ENCODE data around the gene RNF213. TPM values are rescaled to one million over a fixed set of nuclear protein-coding genes. Genes with fewer than 3 reads are reported as not detected.

Gene RNF213
- total RNA-seq, 1 experiment from 2014 or later, result 44.5 TPM

DNA sequence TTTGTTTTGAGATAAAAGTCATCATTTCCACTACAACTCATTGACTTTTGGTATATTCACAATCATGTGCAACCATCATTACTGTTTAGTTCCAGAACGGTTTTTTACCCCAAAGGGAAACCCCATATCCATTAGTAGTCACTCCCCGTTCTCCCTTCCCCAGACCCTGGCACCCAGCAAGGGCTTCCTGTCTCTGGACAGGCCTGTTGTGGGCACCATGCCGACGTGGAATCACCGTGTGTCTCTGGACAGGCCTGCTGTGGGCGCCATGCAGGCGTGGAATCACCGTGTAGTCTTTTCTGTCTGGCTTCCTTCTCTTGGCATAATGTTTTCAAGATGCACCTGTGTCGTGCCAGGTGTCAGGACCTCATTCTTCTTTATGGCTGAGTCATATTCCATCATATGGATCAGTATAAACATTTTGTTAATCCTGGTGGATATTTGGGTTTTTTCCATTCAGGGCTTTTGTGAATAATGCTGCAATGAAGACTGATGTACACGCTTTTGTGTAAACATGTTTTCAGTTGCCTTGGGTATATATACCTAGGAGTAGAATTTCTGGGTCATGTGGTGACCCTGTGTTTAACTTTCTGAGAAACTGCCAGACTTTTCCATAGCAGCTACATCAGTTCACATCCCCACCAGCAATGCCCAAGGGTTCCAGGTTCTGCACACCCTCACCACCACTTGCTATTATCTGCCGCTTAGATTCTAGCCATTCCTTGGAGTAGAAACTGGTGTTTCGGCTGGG, 173.4 kb downstream of the RNF213 start:
- DNase-seq (ENCODE audit: low read depth, low spot score), result no peak
- CTCF ChIA-PET, result no interaction called here
- no peaks in the 10 kb centered on the region for H4K20me1 ChIP-seq (ENCODE audit: insufficient read depth)
- H3K9me3 ChIP-seq (ENCODE audit: control insufficient read depth in 1 of 2, insufficient read depth in 1 of 2, low read depth in 1 of 2, low read length in 2 of 2), result no peaks in the 10 kb centered on the region
- H3K27ac ChIP-seq (ENCODE audit: low read depth, low read length), result no peak overlapping the region
- BruUV-seq (replicated peaks), result no TSS peak
- no peaks in the 10 kb centered on the region for H3K9me2 ChIP-seq (ENCODE audit: insufficient read depth)
- H2AFZ ChIP-seq (ENCODE audit: low read depth, low read length, poor library complexity, severe bottlenecking), result no peak overlapping the region
- POLR2A ChIA-PET, result no interaction called here
- TF ChIP-seq CEBPB (IDR thresholded peaks at IDR 0.05; ENCODE audit: low read depth) (no peak), RAD21 (IDR thresholded peaks at IDR 0.05; ENCODE audit: low read depth) (no peak), EGR1 (IDR thresholded peaks at IDR 0.05; ENCODE audit: low read depth) (no peak), SP1 (IDR thresholded peaks at IDR 0.05; ENCODE audit: low read depth) (no peak), SRF (IDR thresholded peaks at IDR 0.05; ENCODE audit: low read depth) (no peak), JUND (IDR thresholded peaks at IDR 0.05) (no peak), CBX3 (IDR thresholded peaks at IDR 0.05; ENCODE audit: low read depth) (no peak), YY1 (IDR thresholded peaks at IDR 0.05; ENCODE audit: extremely low read depth, insufficient replicate concordance, low read depth, low read length) (no peak), POLR2AphosphoS5 (IDR thresholded peaks at IDR 0.05; ENCODE audit: low read depth, low read length) (no peak), EZH2phosphoT487 (IDR thresholded peaks at IDR 0.05; ENCODE audit: borderline replicate concordance) (no peak), FOSL1 (IDR thresholded peaks at IDR 0.05; ENCODE audit: low read depth) (no peak), SIN3A (IDR thresholded peaks at IDR 0.05; ENCODE audit: low read depth) (no peak), ELF1 (IDR thresholded peaks at IDR 0.05; ENCODE audit: borderline replicate concordance, low read depth) (no peak), ZNF274 (IDR thresholded peaks at IDR 0.05; ENCODE audit: low read depth, low read length) (no peak), TCF7L2 (IDR thresholded peaks at IDR 0.05; ENCODE audit: borderline replicate concordance, extremely low read depth, insufficient read depth, insufficient read length) (no peak), ZFX (IDR thresholded peaks at IDR 0.05) (no peak)
- TF ChIP-seq, protein P1, sequence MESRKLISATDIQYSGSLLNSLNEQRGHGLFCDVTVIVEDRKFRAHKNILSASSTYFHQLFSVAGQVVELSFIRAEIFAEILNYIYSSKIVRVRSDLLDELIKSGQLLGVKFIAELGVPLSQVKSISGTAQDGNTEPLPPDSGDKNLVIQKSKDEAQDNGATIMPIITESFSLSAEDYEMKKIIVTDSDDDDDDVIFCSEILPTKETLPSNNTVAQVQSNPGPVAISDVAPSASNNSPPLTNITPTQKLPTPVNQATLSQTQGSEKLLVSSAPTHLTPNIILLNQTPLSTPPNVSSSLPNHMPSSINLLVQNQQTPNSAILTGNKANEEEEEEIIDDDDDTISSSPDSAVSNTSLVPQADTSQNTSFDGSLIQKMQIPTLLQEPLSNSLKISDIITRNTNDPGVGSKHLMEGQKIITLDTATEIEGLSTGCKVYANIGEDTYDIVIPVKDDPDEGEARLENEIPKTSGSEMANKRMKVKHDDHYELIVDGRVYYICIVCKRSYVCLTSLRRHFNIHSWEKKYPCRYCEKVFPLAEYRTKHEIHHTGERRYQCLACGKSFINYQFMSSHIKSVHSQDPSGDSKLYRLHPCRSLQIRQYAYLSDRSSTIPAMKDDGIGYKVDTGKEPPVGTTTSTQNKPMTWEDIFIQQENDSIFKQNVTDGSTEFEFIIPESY (IDR thresholded peaks at IDR 0.05; ENCODE audit: extremely low read depth, insufficient replicate concordance, low read length), result no peak
- TF ChIP-seq, protein P2, sequence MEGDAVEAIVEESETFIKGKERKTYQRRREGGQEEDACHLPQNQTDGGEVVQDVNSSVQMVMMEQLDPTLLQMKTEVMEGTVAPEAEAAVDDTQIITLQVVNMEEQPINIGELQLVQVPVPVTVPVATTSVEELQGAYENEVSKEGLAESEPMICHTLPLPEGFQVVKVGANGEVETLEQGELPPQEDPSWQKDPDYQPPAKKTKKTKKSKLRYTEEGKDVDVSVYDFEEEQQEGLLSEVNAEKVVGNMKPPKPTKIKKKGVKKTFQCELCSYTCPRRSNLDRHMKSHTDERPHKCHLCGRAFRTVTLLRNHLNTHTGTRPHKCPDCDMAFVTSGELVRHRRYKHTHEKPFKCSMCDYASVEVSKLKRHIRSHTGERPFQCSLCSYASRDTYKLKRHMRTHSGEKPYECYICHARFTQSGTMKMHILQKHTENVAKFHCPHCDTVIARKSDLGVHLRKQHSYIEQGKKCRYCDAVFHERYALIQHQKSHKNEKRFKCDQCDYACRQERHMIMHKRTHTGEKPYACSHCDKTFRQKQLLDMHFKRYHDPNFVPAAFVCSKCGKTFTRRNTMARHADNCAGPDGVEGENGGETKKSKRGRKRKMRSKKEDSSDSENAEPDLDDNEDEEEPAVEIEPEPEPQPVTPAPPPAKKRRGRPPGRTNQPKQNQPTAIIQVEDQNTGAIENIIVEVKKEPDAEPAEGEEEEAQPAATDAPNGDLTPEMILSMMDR (IDR thresholded peaks at IDR 0.05 in 2 of 3, conservative IDR thresholded peaks at IDR 0.05 in 1 of 3; ENCODE audit: borderline replicate concordance in 1 of 3, insufficient read depth in 1 of 3, low read depth in 2 of 3, low read length in 2 of 3), result no peak
- TF ChIP-seq, protein P3, sequence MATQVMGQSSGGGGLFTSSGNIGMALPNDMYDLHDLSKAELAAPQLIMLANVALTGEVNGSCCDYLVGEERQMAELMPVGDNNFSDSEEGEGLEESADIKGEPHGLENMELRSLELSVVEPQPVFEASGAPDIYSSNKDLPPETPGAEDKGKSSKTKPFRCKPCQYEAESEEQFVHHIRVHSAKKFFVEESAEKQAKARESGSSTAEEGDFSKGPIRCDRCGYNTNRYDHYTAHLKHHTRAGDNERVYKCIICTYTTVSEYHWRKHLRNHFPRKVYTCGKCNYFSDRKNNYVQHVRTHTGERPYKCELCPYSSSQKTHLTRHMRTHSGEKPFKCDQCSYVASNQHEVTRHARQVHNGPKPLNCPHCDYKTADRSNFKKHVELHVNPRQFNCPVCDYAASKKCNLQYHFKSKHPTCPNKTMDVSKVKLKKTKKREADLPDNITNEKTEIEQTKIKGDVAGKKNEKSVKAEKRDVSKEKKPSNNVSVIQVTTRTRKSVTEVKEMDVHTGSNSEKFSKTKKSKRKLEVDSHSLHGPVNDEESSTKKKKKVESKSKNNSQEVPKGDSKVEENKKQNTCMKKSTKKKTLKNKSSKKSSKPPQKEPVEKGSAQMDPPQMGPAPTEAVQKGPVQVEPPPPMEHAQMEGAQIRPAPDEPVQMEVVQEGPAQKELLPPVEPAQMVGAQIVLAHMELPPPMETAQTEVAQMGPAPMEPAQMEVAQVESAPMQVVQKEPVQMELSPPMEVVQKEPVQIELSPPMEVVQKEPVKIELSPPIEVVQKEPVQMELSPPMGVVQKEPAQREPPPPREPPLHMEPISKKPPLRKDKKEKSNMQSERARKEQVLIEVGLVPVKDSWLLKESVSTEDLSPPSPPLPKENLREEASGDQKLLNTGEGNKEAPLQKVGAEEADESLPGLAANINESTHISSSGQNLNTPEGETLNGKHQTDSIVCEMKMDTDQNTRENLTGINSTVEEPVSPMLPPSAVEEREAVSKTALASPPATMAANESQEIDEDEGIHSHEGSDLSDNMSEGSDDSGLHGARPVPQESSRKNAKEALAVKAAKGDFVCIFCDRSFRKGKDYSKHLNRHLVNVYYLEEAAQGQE (IDR thresholded peaks at IDR 0.05; ENCODE audit: low read depth), result no peak
- RAD21 ChIA-PET (ENCODE audit: low non-redundant PET in 1 of 2, low total read pairs in 2 of 2, uncharacterized antibody in 2 of 2, unreplicated experiment in 2 of 2), result no interaction called here
- no peaks in the 10 kb centered on the region for H3K36me3 ChIP-seq (ENCODE audit: control insufficient read depth in 1 of 2, insufficient read depth in 2 of 2, low read length in 2 of 2)
- no peak overlapping the region for H3K9ac ChIP-seq (ENCODE audit: low read length)
- no peak for ATAC-seq
- no peaks in the 10 kb centered on the region for H3K4me1 ChIP-seq (ENCODE audit: control insufficient read depth in 1 of 2, insufficient read depth in 2 of 2, low read length in 2 of 2)
- intact Hi-C loops (cut with micrococcal nuclease), result no loop called here
- H3K4me3 ChIP-seq (replicated peaks in 1 of 2; ENCODE audit: low read depth in 1 of 2, low read length in 2 of 2), result no peak overlapping the region
- peaks cover 3% of the 10 kb centered on the region; the same call in 1 of the 2 replicates for H3K27me3 ChIP-seq (ENCODE audit: insufficient read depth, low read length)
- no peaks in the 10 kb centered on the region for H3K79me2 ChIP-seq (ENCODE audit: insufficient read depth, low read length)
- no peak overlapping the region for H3K4me2 ChIP-seq (ENCODE audit: low read length)
